Measurements from ENCODE around the gene GNAQ.
"Not testable (repeated sequence)": the region's sequence is repeated elsewhere in the genome, so short reads cannot be mapped to it uniquely, and the experiment has no call there.

Gene GNAQ

DNA sequence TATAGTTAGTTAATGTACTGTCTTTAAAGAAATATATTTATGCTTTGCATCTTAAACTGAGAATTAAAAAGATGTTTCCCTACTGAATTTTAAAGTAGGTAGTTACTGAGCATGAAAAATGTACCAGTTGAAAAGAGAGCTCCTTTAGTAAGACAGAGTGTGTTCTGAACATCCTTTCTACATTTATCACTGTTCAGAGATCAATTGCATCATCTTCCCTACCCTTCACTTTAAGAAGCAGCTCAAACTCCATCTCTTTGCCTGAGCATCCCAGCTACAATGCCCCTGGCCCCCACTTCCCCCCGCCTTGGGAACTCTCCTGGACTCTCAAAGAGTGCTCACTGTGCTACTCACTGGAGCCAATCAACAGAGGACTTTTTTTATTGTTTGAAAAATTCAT is 164.7 kb downstream of the GNAQ start:
- ATAC-seq = no peak

GRCh38 chr9:77865385-77866047 is 166.1 kb downstream of the GNAQ start:
- no peak for ATAC-seq

- ATAC-seq = no peak
Observed at GRCh38 chr9:77864211-77864889, 167.3 kb downstream of the GNAQ start.

- not testable (repeated sequence) for ATAC-seq
Observed at GRCh38 chr9:77863638-77864037, 168.0 kb downstream of the GNAQ start.

DNA sequence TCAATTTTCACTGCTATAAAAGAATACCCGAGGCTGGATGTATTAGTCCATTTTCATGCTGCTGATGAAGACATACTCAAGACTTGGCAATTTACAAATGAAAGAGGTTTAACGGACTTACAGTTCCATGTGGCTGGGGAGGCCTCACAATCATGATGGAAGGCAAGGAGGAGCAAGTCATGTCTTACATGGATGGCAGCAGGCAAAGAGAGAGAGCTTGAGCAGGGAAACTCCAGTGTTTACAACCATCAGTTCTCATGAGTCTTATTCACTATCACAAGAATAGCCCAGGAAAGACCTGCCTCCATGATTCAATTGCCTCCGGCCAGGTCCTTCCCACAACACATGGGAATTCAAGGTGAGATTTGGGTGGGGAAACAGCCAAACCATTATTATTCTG is 170.7 kb downstream of the GNAQ start:
- ATAC-seq = not testable (repeated sequence)

- no peak for ATAC-seq
Observed at GRCh38 chr9:77857513-77858259, 173.9 kb downstream of the GNAQ start.

- no peak for ATAC-seq
Observed at GRCh38 chr9:77856615-77857014, 175.0 kb downstream of the GNAQ start.

DNA sequence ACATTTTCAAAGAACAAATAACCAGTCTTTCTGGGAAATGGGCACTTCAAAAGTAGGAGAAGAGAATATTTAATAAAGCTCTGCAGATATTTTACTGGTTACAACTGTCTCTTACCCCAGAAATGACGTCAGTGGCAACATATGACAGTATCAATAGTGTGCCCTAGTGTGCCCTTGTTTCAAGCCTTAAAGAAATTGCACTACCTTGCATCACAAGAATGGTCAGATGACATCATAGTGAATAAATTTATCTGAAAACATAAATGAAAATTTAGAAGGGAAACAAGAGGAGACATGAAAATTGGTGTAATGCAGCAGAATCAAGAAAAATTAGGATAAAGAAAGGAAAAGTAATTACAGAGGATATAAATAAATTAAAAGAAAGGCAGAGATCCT is 176.7 kb downstream of the GNAQ start:
- no peak for ATAC-seq

- ATAC-seq = no peak
Observed at GRCh38 chr9:77854258-77854915, 177.2 kb downstream of the GNAQ start.

GRCh38 chr9:77853716-77854115 is 177.9 kb downstream of the GNAQ start:
- ATAC-seq = no peak

DNA sequence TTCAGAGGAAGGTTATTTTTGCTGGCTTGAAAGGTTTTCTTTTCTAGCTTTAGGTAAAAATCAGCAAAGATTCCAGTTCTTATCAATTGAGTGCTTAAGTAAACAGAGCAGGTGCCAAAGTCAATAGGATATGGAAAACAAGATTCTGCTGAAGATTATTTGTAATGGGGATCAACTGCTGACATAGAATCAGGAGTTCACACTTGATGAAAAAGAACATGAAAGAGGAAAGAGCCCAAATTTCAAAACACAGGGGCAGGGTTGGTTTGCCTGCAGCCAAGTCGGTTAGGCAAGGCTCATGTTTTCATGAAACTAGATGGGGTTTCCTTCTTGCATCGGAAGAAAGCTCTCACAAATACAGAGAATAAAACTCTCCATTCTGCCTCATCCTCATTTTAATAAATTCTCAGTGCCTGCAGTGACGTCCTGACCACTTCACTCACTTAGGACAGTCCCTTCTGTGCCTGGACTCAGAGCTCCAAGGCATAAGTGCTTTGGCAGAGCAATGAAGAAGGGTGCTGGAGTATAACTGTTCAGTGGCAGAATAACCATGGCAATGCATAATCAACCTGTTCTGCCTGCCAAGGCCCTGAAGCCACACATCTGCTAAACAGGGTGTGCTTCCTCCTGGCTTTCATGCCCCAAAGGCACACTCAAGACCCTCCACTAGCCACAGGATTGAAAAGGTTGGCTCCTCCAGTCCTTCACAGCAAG is 179.6 kb downstream of the GNAQ start:
- ATAC-seq = no peak

DNA sequence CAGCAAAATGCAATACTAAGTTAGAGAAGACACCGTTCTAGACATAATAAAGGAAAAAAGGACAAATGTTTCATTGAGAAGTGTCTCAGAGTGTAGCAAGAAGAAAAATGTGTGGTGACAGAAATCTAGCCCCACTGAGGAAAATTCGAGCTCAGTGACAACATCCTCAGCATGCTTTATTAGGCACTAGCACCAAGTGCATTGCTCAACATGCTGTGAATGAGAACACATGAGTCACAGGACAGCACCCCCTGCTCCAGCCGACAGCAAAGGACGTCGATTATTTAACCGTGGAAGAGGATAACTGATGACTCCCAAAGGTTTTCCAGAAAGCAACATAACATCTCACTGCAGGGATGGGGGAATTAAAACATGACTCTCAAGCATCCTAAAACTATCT is 182.7 kb downstream of the GNAQ start:
- no peak for ATAC-seq

GRCh38 chr9:77848404-77848803 is 183.2 kb downstream of the GNAQ start:
- ATAC-seq = no peak

DNA sequence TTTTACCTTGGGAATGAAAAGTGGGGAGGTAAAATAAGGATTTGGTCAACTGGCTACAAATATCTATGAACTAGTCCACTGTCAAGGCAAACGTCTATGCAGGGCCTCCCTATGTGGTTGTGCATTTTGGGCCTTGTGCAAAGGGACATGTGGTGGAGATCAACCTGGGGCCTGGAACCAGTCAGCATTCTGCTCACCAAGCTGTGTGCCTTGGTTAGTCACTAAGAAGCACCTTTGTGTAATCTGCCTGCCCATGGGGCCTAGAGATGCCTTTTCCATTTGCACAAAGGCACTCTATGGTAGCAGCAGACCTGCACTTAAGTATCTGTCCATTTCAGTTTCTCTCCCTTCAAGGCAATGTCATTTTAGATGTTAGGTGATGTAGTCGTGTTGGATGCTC is 184.0 kb downstream of the GNAQ start:
- no peak for ATAC-seq

DNA sequence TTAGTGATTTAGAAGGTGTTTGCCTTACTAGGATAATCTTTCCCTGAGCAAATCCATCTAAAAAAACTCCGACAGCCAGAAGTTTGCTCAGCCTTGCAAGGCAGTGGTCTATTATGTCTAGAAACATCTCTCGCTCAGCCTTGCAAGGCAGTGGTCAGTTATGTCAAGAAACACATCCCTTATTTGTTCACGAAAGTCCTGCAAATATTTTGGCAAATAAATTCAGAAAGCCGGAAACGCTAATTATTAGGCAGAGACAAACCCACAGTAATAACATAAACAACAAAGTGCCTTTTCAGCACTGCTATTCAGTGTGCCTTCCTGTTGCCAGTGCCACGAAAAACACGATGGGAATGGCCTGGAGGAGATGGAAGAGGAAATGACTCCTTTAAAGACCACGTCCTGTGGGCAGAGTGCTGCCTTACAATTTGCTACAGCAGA is 184.5 kb downstream of the GNAQ start:
- ATAC-seq = no peak

GRCh38 chr9:77844415-77844814 is 187.2 kb downstream of the GNAQ start:
- ATAC-seq = no peak

- no peak for ATAC-seq
Observed at GRCh38 chr9:77843871-77844155, 187.8 kb downstream of the GNAQ start.

DNA sequence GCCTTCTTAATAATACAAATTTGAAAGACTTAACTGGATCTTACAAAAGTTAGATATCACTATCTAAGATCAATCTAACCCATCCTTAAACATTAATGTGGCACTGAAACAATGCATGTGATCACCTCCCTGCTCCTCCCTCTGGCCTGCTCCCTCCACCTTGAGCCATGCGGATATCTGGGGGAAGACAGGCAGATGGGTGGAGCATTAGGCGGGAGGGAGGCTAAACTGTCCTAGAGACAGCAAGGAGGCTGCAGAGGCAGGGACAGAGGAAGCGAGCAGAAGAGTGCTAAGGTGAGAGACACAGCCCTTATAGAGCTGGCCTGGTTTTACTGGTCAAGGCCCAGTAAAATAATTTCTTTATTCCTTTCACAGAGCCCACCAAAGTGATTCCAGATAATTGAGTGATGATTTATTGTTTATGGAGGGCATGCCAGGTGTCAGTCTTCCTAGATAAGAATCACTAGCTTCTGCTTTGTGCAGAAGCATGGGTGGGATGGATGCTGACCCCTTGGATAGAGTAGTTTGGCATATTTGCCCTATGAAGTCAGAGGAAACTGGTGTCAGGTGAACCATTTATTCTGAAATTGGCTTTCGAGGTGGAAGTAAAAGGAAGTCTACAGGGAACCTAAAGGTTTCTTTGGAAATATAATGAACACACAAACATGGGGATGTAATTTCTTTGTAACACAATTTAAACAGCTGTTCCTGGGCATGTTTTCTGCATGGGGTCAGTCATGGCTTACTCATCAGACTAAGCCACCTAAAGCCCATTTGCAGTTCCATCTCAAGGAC is 188.3 kb downstream of the GNAQ start:
- no peak for ATAC-seq

GRCh38 chr9:77841739-77842386 is 189.7 kb downstream of the GNAQ start:
- peak; percentile 69 to 89 for ATAC-seq

DNA sequence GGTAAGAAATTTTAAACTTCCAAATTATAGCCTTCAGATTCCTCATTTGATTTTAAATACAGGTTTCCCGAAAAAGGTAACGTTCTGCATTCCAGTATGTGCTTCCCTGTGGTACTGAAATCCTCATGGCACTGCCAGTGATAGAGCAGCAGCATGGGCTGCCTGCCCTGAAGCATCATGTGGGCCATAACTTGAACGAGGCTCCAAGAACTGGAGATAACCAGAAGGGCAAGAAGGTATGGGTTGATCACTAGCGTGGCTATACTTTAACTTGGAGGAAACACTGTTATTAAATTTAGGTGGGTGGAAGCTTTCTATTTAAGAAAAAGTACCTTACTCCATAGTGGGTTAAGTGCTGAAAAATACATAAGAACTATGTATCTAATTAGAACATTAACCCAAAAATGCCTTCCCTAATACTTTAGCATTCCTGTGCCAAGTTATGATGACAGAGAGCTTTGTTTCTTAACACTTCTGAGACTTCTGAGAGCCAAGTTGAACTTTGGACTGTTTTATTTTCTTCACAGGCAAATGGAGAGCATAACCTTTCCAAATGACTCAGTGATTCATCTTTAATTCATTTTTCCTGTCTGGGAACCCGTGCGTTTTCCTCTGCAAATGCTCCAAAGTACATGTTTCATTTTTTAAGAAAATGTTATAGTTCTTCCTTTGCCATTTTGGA is 192.0 kb downstream of the GNAQ start:
- no peak for ATAC-seq

DNA sequence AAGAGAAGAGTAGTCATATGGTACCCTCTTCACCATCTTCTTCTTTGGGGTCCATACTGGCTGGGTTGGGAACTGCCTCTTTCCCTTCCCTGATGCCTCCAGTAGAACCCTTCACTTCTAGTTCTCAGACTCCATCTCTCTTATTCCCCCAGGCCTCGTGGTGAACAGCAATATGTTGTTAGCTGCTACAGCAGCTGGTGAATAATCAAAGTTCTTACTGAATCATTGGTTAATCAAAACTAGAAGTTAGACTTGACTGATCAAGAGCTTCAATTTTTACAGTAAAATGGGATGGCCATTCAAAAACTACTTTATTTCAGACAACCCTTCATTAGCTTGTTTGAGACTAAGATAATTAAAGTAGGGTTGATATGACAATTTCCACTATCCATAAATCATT is 192.6 kb downstream of the GNAQ start:
- ATAC-seq = no peak

All from activated CD4-positive, CD25-positive, alpha-beta regulatory T cell treated with anti-CD3 and anti-CD28 coated beads, Interleukin-2, amount 50 U/mL, for 24 hours (primary cell).